NCI-H774 (cell line): ENCODE results near the gene ACE.

Source experiments
- DNase-seq: peaks from one replicate; lab custom pipeline; 2025; lab: John Stamatoyannopoulos, UW

Gene ACE

GRCh38 chr17:63491413-63491812 is 14.6 kb downstream of the ACE start:
- DNase-seq: no peak

GRCh38 chr17:63491977-63492618 is 15.2 kb downstream of the ACE start:
- no peak for DNase-seq

- no peak for DNase-seq
These were observed 16.1 kb downstream of the ACE start for GRCh38 chr17:63492940-63493339.

GRCh38 chr17:63493411-63493810 is 16.6 kb downstream of the ACE start:
- no peak for DNase-seq

GRCh38 chr17:63494300-63494928 is 17.6 kb downstream of the ACE start:
- no peak for DNase-seq

- no peak for DNase-seq
These were observed 18.6 kb downstream of the ACE start for GRCh38 chr17:63495491-63495890.

- DNase-seq: no peak
These were observed 19.3 kb downstream of the ACE start for GRCh38 chr17:63496177-63496576.

GRCh38 chr17:63496663-63497400 is 20.0 kb downstream of the ACE start:
- DNase-seq: no peak

- no peak for DNase-seq
These were observed 21.0 kb downstream of the ACE start for GRCh38 chr17:63497708-63498483.

- DNase-seq: no peak
These were observed 21.9 kb downstream of the ACE start for GRCh38 chr17:63498626-63499195.

- no peak for DNase-seq
These were observed 23.9 kb downstream of the ACE start for GRCh38 chr17:63500543-63501390.

- peak; percentile 45 for DNase-seq
These were observed 26.5 kb downstream of the ACE start for GRCh38 chr17:63503341-63503705.

GRCh38 chr17:63504261-63504660 is 27.4 kb downstream of the ACE start:
- no peak for DNase-seq

- no peak for DNase-seq
These were observed 28.5 kb downstream of the ACE start for GRCh38 chr17:63505341-63505740.

- no peak for DNase-seq
These were observed 29.8 kb downstream of the ACE start for GRCh38 chr17:63506627-63507026.

- no peak for DNase-seq
These were observed 34.5 kb downstream of the ACE start for GRCh38 chr17:63511331-63511730.

- no peak for DNase-seq
These were observed 35.5 kb downstream of the ACE start for GRCh38 chr17:63512388-63512787.

GRCh38 chr17:63512896-63513644 is 36.2 kb downstream of the ACE start:
- DNase-seq: no peak

GRCh38 chr17:63514477-63514876 is 37.6 kb downstream of the ACE start:
- no peak for DNase-seq

GRCh38 chr17:63514974-63515373 is 38.1 kb downstream of the ACE start:
- DNase-seq: no peak

- no peak for DNase-seq
These were observed 38.6 kb downstream of the ACE start for GRCh38 chr17:63515426-63515825.
